NCI-H128 (cell line): Measurements from ENCODE around the gene LRRC4C.
"Not testable (repeated sequence)": the region's sequence is repeated elsewhere in the genome, so short reads cannot be mapped to it uniquely, and the experiment has no call there.

Experiments used
- DNase-seq: peaks from one replicate; lab custom pipeline; 2025; ENCODE audit not compliant: unreplicated experiment; lab: John Stamatoyannopoulos, UW

Gene LRRC4C

DNA sequence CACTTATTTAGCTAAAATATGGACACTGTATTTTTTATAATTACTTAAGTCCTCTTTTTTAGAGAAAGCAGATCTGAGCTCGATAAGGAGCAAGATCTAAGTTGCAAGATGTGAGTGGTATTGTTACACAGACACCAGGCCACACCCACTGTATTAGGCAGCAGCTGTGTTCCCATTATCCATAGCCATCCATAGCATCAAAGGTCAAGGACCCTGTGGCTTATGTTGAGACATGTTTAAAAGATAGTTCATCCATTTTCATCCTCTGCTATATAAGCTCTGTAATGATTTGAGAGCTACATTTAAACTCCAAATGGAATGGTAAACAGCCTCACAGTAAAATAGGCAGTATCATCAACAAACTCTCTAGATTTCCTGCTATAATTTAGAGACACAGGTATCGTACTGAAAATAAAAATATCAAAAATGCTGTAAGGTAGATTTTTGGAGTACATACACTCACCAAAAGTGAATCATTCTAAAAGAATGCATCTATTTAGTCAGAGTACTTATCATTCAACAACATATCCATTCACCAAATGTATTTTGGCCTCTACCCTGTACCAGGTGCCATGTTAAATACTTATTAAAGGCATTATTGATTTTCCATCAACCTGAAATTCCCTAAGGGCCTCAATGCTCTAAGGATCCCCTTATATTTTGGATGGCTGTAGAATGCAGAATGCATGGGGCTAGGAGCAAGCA is 574.0 kb downstream of the LRRC4C start:
- DNase-seq = no peak

GRCh38 chr11:40882301-40882700 is 577.2 kb downstream of the LRRC4C start:
- DNase-seq = no peak

DNA sequence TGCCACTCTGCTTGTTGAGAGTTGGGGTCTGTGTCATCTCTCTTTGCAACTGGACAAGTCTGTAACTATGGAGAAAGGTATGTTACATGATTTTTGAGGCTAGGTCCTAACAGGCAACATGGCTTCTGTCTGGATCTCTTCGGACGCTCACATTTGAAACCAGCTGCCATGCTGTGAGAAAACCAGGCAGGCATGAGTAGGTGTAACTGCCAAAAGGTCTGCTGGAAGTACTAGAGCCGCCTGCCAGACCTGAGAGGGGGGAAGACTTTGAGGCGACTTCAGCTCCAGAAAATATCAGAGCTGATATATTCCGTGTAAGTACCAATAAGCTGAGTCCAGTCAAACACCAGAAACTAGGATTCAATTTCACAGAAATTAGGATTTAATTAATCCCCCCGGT is 579.5 kb downstream of the LRRC4C start:
- no peak for DNase-seq

DNA sequence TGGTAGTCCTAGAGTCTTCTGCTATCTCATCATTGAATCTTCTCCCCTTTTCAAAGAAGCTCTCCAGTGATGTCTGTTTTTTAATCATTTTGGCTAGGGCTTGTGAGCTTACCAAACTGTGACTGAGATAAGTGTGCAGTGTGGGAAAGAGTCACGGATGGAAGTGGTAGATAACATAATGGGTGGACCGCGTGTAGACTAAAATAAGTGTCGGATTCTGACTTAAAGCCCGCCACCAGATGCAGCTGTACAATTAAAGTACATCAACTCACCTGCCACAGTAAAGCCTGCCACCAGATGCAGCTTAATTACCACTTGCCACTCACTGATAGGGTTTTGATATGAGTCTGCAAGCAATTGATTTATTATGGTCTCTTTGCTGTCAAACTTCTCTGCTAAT is 581.5 kb downstream of the LRRC4C start:
- no peak for DNase-seq

DNA sequence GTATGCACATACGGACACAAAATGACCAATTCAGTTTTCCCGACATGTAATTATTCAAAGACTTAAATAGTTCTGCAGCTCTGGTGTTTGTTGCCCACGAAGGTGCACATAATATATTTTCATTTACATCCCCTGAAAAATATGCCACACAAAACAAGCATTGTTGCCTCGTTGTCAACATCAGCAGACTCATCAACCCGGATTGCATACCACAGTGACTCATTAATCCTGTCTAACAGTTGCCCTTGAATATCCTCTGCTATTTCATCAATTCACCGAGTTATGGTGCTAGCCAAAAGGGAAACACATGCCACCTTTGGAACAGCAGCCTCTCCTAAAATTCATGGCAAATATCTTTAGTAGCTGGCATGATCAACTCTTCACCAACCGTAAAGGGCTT is 582.2 kb downstream of the LRRC4C start:
- no peak for DNase-seq

- no peak for DNase-seq
These were observed 591.3 kb downstream of the LRRC4C start for GRCh38 chr11:40867991-40868632.

DNA sequence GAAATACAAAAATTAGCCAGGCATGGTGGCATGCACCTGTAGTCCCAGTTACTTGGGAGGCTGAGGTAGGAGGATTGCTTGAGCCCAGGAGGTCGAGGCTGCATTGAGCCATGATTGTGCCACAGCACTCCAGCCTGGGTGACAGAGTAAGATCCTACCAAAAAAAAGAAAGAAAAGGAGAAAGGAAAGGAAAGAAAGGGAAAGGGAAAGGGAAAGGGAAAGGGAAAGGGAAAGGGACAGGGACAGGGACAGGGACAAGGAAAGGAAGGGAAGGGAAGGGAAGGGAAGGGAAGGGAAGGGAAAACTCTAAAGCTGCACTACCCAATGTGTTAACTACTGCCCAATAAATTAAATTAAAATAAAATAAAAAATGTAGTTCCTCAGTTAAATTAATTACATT is 601.7 kb downstream of the LRRC4C start:
- DNase-seq = not testable (repeated sequence)

- DNase-seq = no peak
These were observed 616.6 kb downstream of the LRRC4C start for GRCh38 chr11:40842750-40843339.

DNA sequence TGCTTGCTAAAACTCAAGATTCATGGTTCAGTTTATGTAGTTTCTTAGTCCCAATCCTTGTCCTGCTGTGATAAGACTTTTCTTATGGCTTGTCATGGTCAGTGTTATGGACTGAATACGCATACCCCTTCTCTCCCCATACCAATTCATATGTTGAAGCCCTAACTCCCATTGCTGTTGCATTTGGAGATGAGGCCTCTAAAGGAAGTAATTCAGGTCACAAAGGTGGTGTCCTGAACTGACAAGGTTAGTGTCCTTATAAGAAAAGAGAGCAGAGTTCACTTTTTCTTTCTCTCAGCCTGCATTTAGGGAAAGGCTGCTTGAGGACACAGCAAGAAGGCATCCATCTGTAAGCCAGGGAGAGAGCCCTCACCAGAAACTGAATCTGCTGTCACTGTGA is 618.2 kb downstream of the LRRC4C start:
- DNase-seq = no peak

DNA sequence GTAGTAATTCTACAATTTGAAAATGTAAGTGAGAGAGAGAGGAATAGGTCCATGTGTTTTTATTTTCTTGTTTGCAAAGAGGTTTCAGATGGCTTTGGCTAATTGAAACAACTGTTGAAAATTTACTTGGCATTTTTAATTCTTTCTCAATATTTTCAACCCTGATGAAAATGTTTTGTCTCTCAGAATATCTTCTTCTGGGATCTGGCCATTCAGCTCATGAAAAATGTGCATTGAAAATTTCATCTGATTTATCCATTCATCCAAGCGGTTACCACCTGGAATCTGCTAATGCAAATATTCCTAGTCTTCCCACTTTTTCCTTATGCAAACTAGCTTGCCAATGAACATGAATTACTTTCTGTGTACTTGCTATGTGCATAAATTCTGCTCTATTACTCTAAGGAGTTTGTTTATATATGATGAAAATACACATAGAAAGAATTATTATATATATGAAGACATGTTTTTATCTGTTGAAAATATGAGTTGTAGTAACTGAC is 621.2 kb downstream of the LRRC4C start:
- DNase-seq = no peak

DNA sequence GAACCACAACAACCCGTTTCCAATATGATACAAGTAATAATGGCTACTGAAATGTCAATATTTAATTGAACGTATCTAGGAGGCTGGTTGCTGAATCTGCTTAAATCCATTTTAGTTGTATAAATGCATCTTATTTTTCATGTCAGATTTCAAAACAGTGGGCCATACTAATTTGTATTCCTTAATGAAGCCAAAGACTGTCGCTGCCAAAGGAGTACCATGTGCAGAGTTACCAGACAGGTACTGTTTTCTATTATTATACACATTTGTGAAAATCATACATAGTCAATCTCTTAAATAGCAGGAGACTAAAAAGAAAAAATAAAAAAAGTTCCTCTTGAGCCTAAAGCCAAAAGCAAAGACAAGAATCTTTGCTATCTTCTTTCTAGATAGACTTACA is 632.3 kb downstream of the LRRC4C start:
- no peak for DNase-seq

DNA sequence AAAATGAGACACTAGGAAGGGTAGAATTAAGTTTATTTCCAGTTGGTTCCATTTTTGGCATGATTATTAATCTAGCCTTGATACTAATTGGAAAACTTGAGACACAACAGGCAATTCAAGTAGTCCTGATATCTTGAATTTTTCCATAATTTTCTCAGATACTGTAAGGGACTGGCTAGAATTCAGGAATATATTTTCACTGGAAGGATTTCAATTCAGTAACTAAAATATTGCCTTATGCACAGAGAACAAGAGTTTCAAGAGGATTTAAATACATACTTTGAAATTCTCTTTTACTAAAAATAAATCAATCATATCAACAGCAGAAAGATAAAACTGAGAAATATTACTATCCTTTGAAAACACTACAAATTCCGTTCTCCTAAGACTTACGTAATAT is 632.9 kb downstream of the LRRC4C start:
- DNase-seq = no peak

DNA sequence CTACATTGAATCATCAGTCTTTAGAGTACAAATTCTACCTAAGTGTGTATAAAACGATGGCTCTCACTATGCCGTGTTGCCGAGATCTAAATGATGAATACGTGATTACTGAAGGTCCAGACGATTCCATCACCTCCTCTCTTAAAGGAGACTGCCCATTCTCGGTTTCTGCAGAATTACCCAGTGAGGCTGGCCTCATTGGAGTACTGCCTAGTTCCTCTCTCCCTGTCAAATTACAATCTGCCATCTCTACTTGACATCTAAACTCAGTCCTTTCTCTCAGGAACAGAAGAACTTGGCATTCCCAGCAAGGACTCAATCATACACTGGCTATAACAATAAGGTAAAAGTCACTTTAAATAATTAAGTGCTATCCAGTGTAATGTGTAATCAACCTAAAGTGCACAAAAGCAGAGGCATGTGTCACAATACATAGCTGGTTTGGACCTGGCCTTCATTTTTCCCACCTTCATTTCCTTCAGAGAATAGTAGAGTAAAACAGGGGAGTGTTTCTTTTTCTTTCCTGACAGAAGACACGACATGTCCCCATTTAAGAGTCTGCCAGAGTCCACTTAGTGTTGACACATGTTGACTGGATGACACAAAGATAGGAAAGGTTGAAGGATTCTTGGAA is 634.1 kb downstream of the LRRC4C start:
- no peak for DNase-seq

DNA sequence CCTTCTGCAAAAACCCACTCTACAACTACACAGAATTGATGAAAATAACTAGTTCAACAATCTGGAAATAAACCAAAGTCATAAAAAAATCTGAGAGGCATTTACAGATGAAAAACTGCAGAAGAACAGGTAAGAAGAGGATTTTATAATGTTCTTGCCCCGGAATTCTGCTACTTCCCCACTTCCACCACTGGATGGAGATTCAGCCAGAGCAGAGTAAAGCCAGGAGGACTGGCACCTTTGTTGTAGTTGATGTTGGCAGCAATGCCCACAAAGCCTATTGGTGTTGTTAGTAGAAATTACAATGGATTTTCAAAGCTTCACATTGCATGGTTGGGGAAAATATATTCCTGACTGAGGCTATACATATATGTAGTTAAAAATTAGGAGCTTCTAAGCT is 640.2 kb downstream of the LRRC4C start:
- DNase-seq = no peak

- no peak for DNase-seq
These were observed 642.5 kb downstream of the LRRC4C start for GRCh38 chr11:40816976-40817375.

DNA sequence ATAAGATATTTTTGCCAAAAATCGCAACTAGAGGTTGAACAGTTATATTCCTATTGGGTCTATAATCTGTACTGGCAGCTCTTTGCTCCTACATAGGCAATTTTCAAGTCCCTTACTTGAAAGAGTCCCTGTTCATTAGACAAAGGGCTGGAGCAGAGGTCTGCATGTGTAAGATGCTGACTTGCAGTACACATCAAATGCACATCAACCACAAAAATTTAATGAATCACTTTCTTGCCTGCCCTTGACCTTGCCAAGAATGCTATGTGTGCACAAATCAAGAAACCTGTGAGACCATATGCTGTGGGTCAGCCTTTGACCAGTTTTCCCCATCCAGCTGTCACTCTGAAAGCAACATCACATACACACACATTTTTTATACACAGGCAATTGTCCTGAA is 661.5 kb downstream of the LRRC4C start:
- DNase-seq = no peak

DNA sequence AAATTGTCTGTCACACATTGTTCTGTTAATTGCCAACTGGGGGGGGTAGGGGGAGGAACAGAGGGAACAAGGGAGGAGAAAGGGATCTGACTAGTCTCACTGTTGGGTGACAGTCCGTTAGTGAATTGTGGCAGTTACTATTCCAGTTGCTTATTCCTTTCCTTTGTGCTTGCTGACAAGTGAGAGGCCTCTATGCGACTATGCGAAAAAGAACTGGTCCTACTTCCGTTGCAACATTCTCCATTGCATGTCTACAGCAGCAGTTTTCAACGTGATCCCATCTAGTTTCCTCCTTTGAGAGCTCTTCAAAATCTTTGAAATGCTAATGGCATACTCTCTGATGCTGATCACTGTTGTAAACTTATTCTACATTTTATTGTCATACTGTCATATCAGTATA is 672.2 kb downstream of the LRRC4C start:
- DNase-seq = no peak

DNA sequence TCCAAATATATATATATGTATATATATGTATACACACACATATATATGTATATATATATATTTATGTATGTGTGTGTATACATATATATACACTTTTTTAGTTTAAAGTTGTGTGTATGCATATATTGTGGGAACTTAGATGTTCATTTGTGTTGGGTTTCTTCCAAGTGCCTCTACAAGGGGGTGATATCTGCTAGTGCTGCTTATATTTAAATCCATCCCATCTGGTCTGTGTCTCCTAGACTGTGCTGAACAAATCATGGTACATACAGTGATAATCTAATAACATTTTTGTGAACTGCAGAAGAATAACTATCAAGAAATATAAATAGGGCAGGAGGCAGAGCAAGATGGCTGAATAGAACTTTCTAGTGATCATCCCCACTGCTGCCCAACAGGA is 696.4 kb downstream of the LRRC4C start:
- DNase-seq = no peak

GRCh38 chr11:40759341-40759740 is 700.1 kb downstream of the LRRC4C start:
- DNase-seq = no peak

GRCh38 chr11:40754297-40754696 is 705.2 kb downstream of the LRRC4C start:
- DNase-seq = no peak

GRCh38 chr11:40746282-40746681 is 713.2 kb downstream of the LRRC4C start:
- no peak for DNase-seq

DNA sequence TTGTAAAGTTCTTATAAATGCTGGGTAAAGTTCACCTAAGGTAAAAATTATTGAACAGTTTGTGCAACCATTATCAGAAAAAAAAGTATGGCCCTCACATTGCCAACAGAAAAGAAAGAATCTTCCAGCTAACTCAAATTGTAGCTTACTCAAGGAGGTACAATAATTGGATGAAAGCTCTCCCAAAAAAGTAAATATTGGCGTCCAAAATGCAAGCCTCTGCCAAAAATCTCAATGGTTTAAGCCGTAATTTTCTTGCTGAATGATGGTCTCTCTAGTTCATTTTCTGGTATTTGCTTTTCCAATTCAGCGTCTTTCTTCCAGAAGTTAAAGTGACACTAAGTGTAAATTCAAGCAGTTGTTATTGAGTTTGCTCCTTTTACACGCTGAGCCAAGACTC is 727.3 kb downstream of the LRRC4C start:
- DNase-seq = no peak
